HG02870 (cell line): ENCODE measurements around the gene SLC16A6.
"Not testable (repeated sequence)": the region's sequence is repeated elsewhere in the genome, so short reads cannot be mapped to it uniquely, and the experiment has no call there.

Experiments
- ATAC-seq: cut with Tn5 transposase; IDR thresholded peaks from one replicate; pipeline ENCODE4 v1.9.1; 2021; ENCODE audit warnings: mild to moderate bottlenecking, moderate library complexity; ENCODE audit not compliant: unreplicated experiment

The SLC16A6 gene

GRCh38 chr17:68290955-68291835 lies at the start of gene SLC16A6, which contains the start of gene ARSG:
SLC16A6 (minus strand) TSS chr17:68291127; CDS start chr17:68278320, 12,807 bp downstream.
ARSG (plus strand) TSS chr17:68291495; CDS start chr17:68307494, 15,999 bp downstream.
- ATAC-seq = peak; percentile 34

- no peak for ATAC-seq
Observed at GRCh38 chr17:68334393-68334792, 43.5 kb upstream of the SLC16A6 start.

GRCh38 chr17:68331932-68332331 lies 41.0 kb upstream of the SLC16A6 start:
- ATAC-seq = not testable (repeated sequence)

- ATAC-seq = no peak
Observed at GRCh38 chr17:68329331-68329730, 38.4 kb upstream of the SLC16A6 start.

- no peak for ATAC-seq
Observed at GRCh38 chr17:68328676-68329075, 37.7 kb upstream of the SLC16A6 start.

- ATAC-seq = no peak
Observed at GRCh38 chr17:68327823-68328557, 37.1 kb upstream of the SLC16A6 start.

GRCh38 chr17:68326681-68327080 lies 35.8 kb upstream of the SLC16A6 start:
- ATAC-seq = no peak

GRCh38 chr17:68325961-68326360 lies 35.0 kb upstream of the SLC16A6 start:
- no peak for ATAC-seq

GRCh38 chr17:68324654-68325336 lies 33.9 kb upstream of the SLC16A6 start:
- no peak for ATAC-seq

GRCh38 chr17:68324114-68324513 lies 33.2 kb upstream of the SLC16A6 start:
- no peak for ATAC-seq

- ATAC-seq = no peak
Observed at GRCh38 chr17:68322630-68323029, 31.7 kb upstream of the SLC16A6 start.

- no peak for ATAC-seq
Observed at GRCh38 chr17:68321556-68321954, 30.6 kb upstream of the SLC16A6 start.

- ATAC-seq = no peak
Observed at GRCh38 chr17:68320943-68321555, 30.1 kb upstream of the SLC16A6 start.

- ATAC-seq = no peak
Observed at GRCh38 chr17:68320311-68320865, 29.5 kb upstream of the SLC16A6 start.

- ATAC-seq = no peak
Observed at GRCh38 chr17:68319410-68320162, 28.7 kb upstream of the SLC16A6 start.

GRCh38 chr17:68318103-68318991 lies 27.4 kb upstream of the SLC16A6 start:
- ATAC-seq = peak; percentile 47

GRCh38 chr17:68317458-68317857 lies 26.5 kb upstream of the SLC16A6 start:
- ATAC-seq = no peak

GRCh38 chr17:68315930-68316329 lies 25.0 kb upstream of the SLC16A6 start:
- no peak for ATAC-seq
